Measurements from ENCODE around the gene HAVCR2. TPM values are rescaled to one million over a fixed set of nuclear protein-coding genes. Genes with fewer than 3 reads are reported as not detected.

Gene HAVCR2
- 2.3 TPM for polyA plus RNA-seq
- long read RNA-seq, donor 1, partial matches to known transcripts: 0 of 1 reads
- long read RNA-seq, donor 1, other reads (novel, unspliced or antisense): 0 of 1 reads
- long read RNA-seq, donor 2, partial matches to known transcripts: 0 of 2 reads
- long read RNA-seq, donor 2, other reads (novel, unspliced or antisense): 0 of 2 reads
- long read RNA-seq, donor 3, transcript HAVCR2-201 (7 exons, 2,907 nt): major isoform, 5 of 5 reads
- long read RNA-seq, donor 3, partial matches to known transcripts: 0 of 5 reads
- long read RNA-seq, donor 3, other reads (novel, unspliced or antisense): 0 of 5 reads
- long read RNA-seq, donor 4: 0 reads
- long read RNA-seq, donor 5, partial matches to known transcripts: 0 of 2 reads
- long read RNA-seq, donor 5, other reads (novel, unspliced or antisense): 0 of 2 reads
- long read RNA-seq, donor 6, partial matches to known transcripts: 0 of 1 reads
- long read RNA-seq, donor 6, other reads (novel, unspliced or antisense): 0 of 1 reads
- long read RNA-seq, donor 7: 0 reads
- long read RNA-seq, donor 8: 0 reads
- long read RNA-seq, donor 9: 0 reads
- long read RNA-seq, donor 10, partial matches to known transcripts: 0 of 1 reads
- long read RNA-seq, donor 10, other reads (novel, unspliced or antisense): 0 of 1 reads
- long read RNA-seq, donor 11: 0 reads

DNA sequence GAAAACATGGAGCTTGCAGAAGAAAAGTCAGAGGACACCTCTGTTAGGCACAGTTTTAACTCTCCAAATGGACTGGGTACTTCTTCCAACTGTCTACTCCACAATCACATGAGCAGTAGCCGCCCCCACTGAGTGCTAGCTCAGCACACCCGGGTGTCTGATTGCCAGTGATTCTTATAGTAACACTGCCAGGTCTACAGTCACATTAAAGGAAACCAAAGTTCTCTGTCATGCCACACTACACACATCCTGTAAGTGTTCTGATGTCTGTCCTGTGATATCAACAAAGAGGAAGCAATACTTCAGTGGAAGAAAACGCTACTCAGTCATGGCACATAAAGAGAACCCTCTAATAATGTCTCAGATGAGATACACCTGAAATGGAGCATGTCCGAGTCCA is at the start of gene HAVCR2:
TSS of gene HAVCR2 (minus strand) at position 69 of the 400 bp plus-strand sequence. CDS start at position 8, 61 bp downstream.
- Histone ChIP-seq H3K36me3 (ENCODE audit: control insufficient read depth, insufficient read depth, low read length) (no peaks in the 10 kb centered on the region), H3K4me3 (ENCODE audit: low read length) (no peak within 1 kb of the TSS), H3K27ac (ENCODE audit: low read length) (no peak within 1 kb of the TSS)

DNA sequence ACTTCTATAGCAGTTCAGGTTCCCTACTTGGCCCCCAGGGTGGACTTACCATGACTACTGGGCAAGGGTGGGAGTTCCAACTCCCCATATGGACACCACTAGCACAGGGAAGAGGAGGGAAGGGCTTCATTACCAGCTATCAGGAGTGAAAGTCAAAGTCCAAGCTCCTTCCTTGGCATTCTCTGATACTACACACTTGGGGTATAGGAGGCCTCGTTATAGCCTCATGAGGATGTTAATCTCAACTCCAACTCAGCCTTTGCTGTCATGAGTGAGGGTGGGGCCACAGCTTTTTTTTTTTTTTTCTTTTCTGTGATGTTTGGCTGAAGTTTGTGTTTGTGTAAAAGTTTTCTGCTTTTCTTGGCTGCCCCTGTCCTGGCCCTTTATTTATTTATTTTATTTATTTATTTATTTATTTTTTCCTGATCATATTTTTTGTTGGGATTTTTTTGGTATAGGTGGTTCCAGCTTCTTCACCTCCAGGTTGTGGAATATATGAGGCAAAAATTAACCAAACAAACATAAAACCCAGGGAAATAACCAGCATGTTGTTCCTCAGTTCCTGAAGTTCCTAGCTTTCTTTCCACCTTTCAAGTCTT is 48.5 kb upstream of the HAVCR2 start:
- Histone ChIP-seq H3K4me1 (ENCODE audit: control insufficient read depth, insufficient read depth, low read length) (peaks cover 3% of the 10 kb centered on the region), H3K36me3 (ENCODE audit: control insufficient read depth, insufficient read depth, low read length) (no peaks in the 10 kb centered on the region), H3K4me3 (ENCODE audit: low read length) (no peak overlapping the region), H3K27ac (ENCODE audit: low read length) (no peak overlapping the region), H3K9me3 (ENCODE audit: control insufficient read depth, low read depth, low read length) (no peaks in the 10 kb centered on the region), H3K27me3 (ENCODE audit: control insufficient read depth, insufficient read depth, low read length) (no peaks in the 10 kb centered on the region)
- peak; percentile 70 to 85 for DNase-seq
- WGBS (ENCODE audit: insufficient coverage, low lambda C conversion rate): 60% methylated on average over 1 of the region's 1 CpG

More for the DNA sequence above, at the start of gene HAVCR2:
- DNase-seq: peak in 1 of 2 donors; percentile 12
- WGBS (ENCODE audit: insufficient coverage, low lambda C conversion rate): no CpG with 5 or more reads among the region's 4 CpGs
- H3K4me1 ChIP-seq (ENCODE audit: control insufficient read depth, insufficient read depth, low read length): no peaks in the 10 kb centered on the region
- no peaks in the 10 kb centered on the region for H3K9me3 ChIP-seq (ENCODE audit: control insufficient read depth, low read depth, low read length)
- no peaks in the 10 kb centered on the region for H3K27me3 ChIP-seq (ENCODE audit: control insufficient read depth, insufficient read depth, low read length)

DNA sequence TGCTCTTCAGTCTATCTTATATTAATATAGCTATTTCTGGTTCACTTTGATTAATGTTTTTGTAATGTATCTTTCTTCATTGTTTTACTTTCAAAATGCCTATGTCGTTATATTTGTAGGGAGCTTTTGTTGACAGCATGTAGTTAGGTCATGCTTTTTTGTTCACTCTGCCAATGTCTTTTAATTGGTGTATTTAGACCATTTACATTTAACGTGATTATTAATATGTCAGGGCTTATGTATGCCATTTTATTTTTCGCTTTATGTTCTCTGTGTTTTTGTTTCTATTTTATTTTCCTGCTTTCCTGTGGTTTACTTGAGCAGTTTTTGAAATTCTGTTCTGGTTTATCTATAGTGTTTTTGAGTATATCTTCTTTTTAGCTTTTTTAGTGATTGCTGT is 46.5 kb upstream of the HAVCR2 start:
- Histone ChIP-seq H3K9me3 (ENCODE audit: control insufficient read depth, low read depth, low read length) (no peaks in the 10 kb centered on the region), H3K4me1 (ENCODE audit: control insufficient read depth, insufficient read depth, low read length) (peaks cover 3% of the 10 kb centered on the region), H3K27me3 (ENCODE audit: control insufficient read depth, insufficient read depth, low read length) (no peaks in the 10 kb centered on the region), H3K27ac (ENCODE audit: low read length) (no peak overlapping the region), H3K4me3 (ENCODE audit: low read length) (no peak overlapping the region), H3K36me3 (ENCODE audit: control insufficient read depth, insufficient read depth, low read length) (no peaks in the 10 kb centered on the region)
- WGBS (ENCODE audit: insufficient coverage, low lambda C conversion rate): 100% methylated on average over 3 of the region's 3 CpGs
- no peak for DNase-seq

DNA sequence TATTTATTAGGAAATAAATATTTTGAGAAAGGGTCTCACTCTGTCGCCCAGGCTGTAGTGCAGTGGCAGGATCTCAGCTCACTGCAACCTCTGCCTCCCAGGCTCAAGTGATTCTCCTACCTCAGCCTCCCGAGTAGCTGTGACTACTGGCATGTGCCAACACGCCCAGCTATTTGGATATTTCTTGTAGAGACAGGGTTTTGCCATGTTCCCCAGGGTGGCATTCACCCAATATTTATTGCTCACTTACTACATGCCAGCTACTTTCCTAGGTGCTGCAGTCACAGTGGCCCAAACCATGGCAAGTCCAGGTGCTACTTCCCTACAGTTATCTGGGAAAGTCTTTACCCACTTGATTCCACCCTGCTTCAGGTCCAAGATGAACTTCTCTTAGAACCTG is 42.2 kb upstream of the HAVCR2 start:
- Histone ChIP-seq H3K27ac (ENCODE audit: low read length) (no peak overlapping the region), H3K4me1 (ENCODE audit: control insufficient read depth, insufficient read depth, low read length) (no peaks in the 10 kb centered on the region), H3K27me3 (ENCODE audit: control insufficient read depth, insufficient read depth, low read length) (no peaks in the 10 kb centered on the region), H3K4me3 (ENCODE audit: low read length) (no peak overlapping the region), H3K9me3 (ENCODE audit: control insufficient read depth, low read depth, low read length) (no peaks in the 10 kb centered on the region), H3K36me3 (ENCODE audit: control insufficient read depth, insufficient read depth, low read length) (no peaks in the 10 kb centered on the region)
- no CpG with 5 or more reads among the region's 3 CpGs for WGBS (ENCODE audit: insufficient coverage, low lambda C conversion rate)
- no peak for DNase-seq

DNA sequence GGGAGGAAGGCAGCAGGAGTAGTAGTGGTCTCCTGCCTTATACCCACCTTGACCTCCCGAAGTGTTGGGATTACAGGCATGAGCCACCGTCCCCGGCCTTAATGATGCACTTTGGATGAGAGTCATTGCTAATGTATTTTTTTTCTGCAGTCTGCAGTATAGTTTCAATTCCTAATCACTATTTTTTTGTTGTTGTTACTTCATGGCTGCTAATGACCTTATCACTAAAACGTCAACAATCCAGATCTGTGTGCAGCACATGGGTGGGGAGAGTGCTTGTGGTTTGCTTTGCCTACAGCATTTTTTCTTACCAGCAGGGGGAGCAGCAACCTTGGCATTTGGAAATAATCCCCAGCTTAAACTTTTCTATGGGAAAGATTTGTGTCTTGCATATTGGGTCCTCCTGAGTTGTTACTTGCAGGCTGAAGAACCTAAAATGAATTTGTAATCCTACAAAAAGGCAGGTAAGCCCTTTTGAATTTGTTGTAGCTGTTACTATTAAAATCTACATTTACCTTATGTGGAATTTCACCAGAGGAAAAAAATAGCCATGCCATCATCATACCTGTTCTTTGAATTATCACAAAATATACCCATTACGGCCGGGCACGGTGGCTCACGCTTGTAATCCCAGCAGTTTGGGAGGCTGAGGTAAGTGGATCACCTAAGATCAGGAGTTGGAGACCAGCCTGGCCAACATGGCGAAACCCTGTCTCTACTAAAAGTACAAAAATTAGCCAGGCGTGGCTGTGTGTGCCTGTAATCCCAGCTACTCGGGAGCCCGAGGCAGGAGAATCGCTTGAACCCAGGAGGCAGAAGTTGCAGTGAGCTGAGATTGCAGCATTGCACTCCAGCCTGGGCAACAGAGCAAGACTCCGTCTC is 40.1 kb upstream of the HAVCR2 start:
- no peaks in the 10 kb centered on the region for H3K9me3 ChIP-seq (ENCODE audit: control insufficient read depth, low read depth, low read length)
- WGBS (ENCODE audit: insufficient coverage, low lambda C conversion rate): 80% methylated on average over 2 of the region's 14 CpGs
- H3K36me3 ChIP-seq (ENCODE audit: control insufficient read depth, insufficient read depth, low read length): no peaks in the 10 kb centered on the region
- peak; percentile 32 to 52 for DNase-seq
- no peaks in the 10 kb centered on the region for H3K4me1 ChIP-seq (ENCODE audit: control insufficient read depth, insufficient read depth, low read length)
- no peaks in the 10 kb centered on the region for H3K27me3 ChIP-seq (ENCODE audit: control insufficient read depth, insufficient read depth, low read length)
- H3K27ac ChIP-seq (ENCODE audit: low read length): no peak overlapping the region
- H3K4me3 ChIP-seq (ENCODE audit: low read length): no peak overlapping the region

DNA sequence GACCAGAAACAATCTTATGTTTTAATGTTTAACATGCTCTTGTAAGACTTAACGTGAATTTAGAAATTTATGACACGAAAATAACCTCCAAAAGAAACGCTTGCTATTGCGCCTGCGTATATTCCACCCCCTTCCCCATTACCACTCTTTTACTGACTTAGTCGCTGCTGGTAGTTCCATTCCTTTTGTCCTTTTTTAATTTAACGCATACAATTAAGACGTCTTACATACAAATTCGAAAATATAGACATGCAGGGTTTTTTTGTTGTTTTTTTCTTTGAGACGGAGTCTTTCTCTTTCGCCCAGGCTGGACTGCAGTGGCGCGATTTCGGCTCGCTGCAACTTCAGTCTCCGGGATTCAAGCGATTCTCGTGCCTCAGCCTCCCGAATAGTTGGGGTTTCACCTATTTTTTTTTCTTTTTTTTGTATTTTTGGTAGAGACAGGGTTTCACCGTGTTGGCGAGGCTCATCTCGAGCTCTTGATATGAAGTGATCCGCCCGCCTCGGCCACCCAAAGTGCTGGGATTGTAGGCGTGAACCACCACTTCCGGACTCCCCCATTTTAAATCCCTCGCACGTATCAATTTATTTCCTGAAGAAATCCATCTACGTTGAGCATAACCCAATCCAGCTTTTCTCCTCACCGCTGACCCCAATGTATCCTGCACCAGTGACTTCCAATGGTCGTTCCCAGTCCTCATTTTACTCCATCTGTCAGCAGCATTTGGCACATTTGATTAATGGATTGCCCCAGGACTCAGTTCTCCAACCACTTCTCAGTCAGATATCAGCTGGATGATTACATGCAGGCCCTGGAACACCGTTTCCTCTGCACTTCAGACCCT is 34.5 kb upstream of the HAVCR2 start:
- H3K9me3 ChIP-seq (ENCODE audit: control insufficient read depth, low read depth, low read length): no peaks in the 10 kb centered on the region
- DNase-seq: peak; percentile 12 to 76
- 9% methylated on average over 15 of the region's 33 CpGs for WGBS (ENCODE audit: insufficient coverage, low lambda C conversion rate)

DNA sequence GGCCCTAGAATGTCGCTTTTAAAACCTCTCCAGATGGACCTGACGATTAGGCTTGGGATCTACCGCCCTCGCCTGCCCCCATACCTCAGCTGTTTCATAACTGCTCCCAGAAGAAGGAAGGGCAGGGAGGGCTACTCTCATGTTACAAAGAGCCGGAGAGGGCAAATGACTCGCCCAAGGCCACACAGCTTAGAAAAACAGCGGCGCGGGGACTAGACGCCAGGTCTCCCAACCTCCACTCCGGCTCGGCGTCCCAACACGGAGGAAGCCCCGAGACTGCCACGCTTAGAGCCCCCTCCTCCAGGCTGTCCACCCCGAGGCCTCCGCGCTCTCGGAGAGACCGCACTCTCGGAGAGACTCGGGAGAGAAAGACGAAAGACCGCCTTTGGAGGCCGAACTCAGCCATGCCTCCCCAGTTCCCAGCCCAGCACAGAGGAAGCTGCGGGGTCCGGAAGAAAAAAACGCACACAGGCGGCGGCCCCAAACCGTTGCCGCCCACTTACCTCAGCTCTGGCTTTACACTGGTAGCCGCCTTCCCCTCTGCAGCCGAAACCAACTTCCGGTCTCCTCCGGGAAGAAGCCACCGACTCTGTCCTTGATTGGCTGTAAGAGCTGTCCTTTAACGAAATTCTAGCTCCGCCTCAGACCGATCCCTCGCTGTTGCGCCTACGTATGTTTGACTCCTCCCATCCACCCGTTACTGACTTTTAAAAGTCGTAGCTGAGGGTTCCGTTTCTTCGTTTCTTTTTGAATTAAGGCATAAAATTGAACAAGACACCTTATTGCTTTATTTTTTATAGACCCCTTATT is 33.7 kb upstream of the HAVCR2 start, which contains the start of gene MED7:
TSS of gene MED7 (minus strand) at position 549 of the 810 bp plus-strand sequence. CDS start 3,434 bp downstream, outside the sequence.
- Histone ChIP-seq H3K27me3 (ENCODE audit: control insufficient read depth, insufficient read depth, low read length) (no peaks in the 10 kb centered on the region), H3K4me3 (ENCODE audit: low read length) (peak within 1 kb of the TSS; percentile 86), H3K9me3 (ENCODE audit: control insufficient read depth, low read depth, low read length) (no peaks in the 10 kb centered on the region), H3K27ac (ENCODE audit: low read length) (peak within 1 kb of the TSS; percentile 89), H3K36me3 (ENCODE audit: control insufficient read depth, insufficient read depth, low read length) (peaks cover 11% of the 10 kb centered on the region), H3K4me1 (ENCODE audit: control insufficient read depth, insufficient read depth, low read length) (peaks cover 11% of the 10 kb centered on the region)
- WGBS (ENCODE audit: insufficient coverage, low lambda C conversion rate): no CpG with 5 or more reads among the region's 48 CpGs
- DNase-seq: peak; percentile 98 to 99

More for the DNA sequence above, 34.5 kb upstream of the HAVCR2 start:
- Histone ChIP-seq H3K4me1 (ENCODE audit: control insufficient read depth, insufficient read depth, low read length) (peaks cover 11% of the 10 kb centered on the region), H3K27me3 (ENCODE audit: control insufficient read depth, insufficient read depth, low read length) (no peaks in the 10 kb centered on the region), H3K27ac (ENCODE audit: low read length) (peak overlapping the region; percentile 89), H3K36me3 (ENCODE audit: control insufficient read depth, insufficient read depth, low read length) (peaks cover 6% of the 10 kb centered on the region), H3K4me3 (ENCODE audit: low read length) (peak overlapping the region; percentile 86)

DNA sequence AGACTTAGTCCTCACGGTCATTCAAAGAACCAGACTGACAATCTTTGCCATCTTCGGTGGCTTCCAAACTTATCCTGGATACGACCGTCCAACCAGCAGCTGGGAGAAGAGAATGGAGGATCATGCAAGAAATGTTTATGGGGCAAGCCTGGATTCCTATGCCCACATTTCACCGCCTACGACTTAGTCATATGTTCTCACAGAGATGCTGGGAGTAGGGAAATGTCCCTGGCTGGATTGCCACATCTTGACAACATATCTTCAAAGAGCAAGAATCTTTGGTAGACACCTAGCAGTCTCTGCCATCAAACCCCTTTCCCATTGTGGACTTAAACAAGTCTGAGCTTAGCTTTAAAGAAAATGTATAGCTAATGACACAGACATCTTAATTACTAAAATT is 28.8 kb upstream of the HAVCR2 start:
- peaks cover 18% of the 10 kb centered on the region for H3K36me3 ChIP-seq (ENCODE audit: control insufficient read depth, insufficient read depth, low read length)
- no peak overlapping the region for H3K27ac ChIP-seq (ENCODE audit: low read length)
- DNase-seq: no peak
- peaks cover 7% of the 10 kb centered on the region for H3K4me1 ChIP-seq (ENCODE audit: control insufficient read depth, insufficient read depth, low read length)
- no peaks in the 10 kb centered on the region for H3K9me3 ChIP-seq (ENCODE audit: control insufficient read depth, low read depth, low read length)
- H3K27me3 ChIP-seq (ENCODE audit: control insufficient read depth, insufficient read depth, low read length): no peaks in the 10 kb centered on the region
- no peak overlapping the region for H3K4me3 ChIP-seq (ENCODE audit: low read length)
- WGBS (ENCODE audit: insufficient coverage, low lambda C conversion rate): no CpG with 5 or more reads among the region's 6 CpGs

DNA sequence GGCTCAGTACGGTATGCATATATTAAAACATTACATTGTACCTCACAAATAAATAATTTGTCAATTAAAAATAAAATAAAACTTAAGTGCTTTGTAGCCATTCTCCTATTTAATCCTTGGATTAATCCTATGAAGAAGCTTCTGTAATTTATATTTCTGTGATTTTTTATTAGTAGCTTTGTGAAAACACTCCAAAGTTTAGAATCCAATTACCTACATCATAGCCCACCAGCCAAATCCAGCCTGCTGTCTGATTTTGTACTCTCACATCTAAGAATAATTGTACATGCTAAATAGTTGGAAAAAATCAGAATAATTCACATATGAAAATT is 23.4 kb upstream of the HAVCR2 start:
- Histone ChIP-seq H3K27ac (ENCODE audit: low read length) (no peak overlapping the region), H3K4me1 (ENCODE audit: control insufficient read depth, insufficient read depth, low read length) (no peaks in the 10 kb centered on the region), H3K9me3 (ENCODE audit: control insufficient read depth, low read depth, low read length) (no peaks in the 10 kb centered on the region), H3K36me3 (ENCODE audit: control insufficient read depth, insufficient read depth, low read length) (peaks cover 5% of the 10 kb centered on the region), H3K27me3 (ENCODE audit: control insufficient read depth, insufficient read depth, low read length) (no peaks in the 10 kb centered on the region), H3K4me3 (ENCODE audit: low read length) (no peak overlapping the region)
- no peak for DNase-seq
- WGBS (ENCODE audit: insufficient coverage, low lambda C conversion rate): 13% methylated on average over 1 of the region's 1 CpG

Data from large intestine (tissue), 12 donors.